ENCODE data around the gene KRT80. TPM values are rescaled to one million over a fixed set of nuclear protein-coding genes. Genes with fewer than 3 reads are reported as not detected.

Gene KRT80
- total RNA-seq, 1 donor from 2014 or later = not detected

DNA sequence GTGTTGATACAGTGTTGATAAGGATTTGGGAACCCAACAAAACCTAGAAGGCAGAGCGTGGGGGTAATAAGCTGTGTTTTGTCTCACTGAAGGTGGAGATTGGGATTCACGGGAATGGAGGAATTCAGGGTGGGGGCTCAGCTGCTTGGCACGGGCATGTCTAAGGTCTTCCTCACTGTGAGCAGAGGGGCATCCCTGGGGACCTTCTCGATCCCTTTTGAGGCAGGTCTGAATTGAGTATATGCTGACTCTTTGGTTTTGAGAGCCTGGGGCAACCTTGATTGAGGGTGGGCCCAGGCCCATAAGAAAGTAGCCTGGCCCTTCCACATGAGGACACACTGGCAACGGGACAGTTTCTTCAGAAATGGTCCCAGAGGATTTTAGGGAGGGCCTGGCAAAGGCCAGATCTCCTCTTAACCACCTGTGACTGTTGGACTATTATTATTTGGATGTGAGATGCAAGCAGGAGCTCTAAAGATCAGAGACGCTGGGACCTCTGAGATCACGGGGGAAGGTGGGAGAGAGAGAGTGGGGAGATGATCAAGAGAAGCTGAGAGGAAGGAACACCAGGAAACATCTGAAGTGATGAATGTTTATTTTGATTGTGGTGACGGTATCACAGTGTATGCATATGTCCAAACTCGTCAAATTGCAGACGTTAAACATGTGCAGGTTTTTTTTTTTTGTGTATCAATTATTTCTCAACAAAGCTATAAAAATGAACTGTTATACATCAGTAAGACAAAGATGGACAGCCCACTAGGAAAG lies 63.9 kb downstream of the KRT80 start:
- no peak for DNase-seq (ENCODE audit: missing footprints)
- no peak for ATAC-seq
- intact Hi-C loops (cut with DNase I) = loop anchor here (2.0 kb wide), 1 partner anchor 95 kb away; no protein-coding TSS in a partner anchor

DNA sequence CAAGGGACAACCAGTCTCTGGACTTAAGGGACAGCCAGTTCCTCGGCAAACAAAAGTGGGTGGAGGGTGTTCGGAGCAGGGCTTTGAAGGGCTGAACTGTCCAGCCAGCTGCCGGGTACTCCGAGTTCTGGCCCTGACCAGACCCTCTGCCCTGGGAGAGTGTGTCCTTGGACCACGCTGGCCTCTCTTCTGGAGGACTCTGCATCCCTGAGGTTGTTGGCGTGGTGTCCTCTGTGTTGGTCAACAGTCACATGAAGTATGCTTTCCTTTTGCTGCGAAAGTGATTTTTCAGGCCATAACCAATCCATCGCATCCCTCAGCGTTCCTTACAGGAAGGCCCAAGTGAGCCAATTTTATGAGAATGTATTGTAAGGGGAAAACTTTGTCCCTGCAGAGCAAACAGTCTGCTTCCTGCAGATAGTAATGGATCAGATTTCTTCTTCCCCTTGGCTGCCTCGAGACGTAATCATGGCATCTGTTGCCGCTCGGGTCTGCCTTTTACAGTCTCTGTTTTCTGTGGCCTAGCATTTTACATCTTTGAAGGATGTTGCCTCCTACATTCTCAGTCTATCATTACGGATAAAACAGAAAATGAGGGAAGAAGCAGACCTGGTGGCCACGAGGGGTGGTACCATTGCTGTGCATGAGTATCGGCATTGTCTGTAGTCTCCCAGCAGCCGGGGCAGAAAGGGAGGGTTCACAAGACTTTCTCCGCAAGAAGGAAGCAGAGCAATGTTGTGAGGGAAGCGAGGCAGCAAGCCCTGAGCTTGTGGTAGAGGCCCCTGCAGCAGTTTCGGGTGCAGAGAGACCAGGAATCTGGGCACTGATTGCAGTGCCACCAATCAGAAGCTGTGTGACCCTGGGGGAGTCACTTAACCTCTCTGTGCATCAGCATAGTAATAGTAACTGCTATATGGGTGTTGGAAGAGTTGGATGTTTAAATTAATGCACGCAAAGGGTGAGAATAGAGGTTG lies 64.9 kb downstream of the KRT80 start:
- no peak for DNase-seq (ENCODE audit: missing footprints)
- ATAC-seq = peak; percentile 75
- intact Hi-C loops (cut with DNase I) = loop anchor here (1.0 to 2.0 kb wide), 2 partner anchors 20 to 94 kb away; no protein-coding TSS in a partner anchor

DNA sequence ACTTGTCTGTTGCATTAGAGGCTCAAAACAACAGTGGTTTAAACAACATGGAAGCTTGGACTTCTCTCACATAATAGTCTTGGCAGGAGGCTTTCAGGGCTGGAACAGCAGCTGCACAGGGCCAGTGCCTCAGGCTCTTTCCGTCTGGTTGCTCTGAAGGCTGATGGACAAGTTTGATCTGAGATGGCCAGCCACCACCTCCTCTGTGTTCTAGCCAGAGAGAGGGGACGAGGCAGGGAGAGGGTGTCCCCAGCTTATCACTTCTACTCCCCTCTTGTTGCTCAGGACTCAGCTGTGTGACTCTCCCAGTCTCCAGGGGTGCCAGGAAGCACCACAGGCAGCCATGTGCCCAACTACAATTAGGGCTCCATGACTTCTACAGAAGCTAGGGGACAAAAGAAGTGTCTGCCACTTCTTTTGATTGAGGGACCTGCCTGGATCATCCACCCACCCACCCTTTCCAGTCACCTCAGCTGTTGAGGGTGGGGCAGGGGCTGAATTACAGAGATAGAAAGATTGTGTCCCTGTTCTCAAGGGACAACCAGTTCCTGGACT lies 65.7 kb downstream of the KRT80 start:
- ATAC-seq = no peak
- DNase-seq (ENCODE audit: missing footprints) = no peak
- intact Hi-C loops (cut with DNase I) = loop anchor here (1.0 to 2.0 kb wide), 2 partner anchors 21 to 93 kb away; no protein-coding TSS in a partner anchor

DNA sequence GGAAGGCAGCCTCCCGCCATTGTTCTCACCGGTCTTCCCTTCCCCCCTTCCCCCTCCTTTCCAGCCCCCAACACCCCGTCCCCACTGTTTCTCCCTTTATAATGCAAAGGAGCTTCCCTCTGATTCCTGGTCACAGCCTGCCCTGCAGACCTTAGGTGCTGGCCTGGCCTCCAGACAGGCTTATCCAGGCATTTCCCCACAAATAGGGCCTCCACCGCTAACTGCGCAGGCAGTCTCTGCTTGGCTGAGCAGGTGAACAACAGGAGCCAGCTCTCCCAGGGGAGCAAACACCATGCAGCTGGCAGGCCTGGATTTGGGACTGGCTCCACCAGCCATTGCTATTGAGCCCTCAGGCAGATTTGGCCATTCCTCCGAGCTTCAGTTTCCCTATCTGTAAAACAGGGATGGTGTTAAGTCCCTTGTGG lies 66.3 kb downstream of the KRT80 start:
- ATAC-seq = no peak
- intact Hi-C loops (cut with DNase I) = no loop called here
- no peak for DNase-seq (ENCODE audit: missing footprints)

DNA sequence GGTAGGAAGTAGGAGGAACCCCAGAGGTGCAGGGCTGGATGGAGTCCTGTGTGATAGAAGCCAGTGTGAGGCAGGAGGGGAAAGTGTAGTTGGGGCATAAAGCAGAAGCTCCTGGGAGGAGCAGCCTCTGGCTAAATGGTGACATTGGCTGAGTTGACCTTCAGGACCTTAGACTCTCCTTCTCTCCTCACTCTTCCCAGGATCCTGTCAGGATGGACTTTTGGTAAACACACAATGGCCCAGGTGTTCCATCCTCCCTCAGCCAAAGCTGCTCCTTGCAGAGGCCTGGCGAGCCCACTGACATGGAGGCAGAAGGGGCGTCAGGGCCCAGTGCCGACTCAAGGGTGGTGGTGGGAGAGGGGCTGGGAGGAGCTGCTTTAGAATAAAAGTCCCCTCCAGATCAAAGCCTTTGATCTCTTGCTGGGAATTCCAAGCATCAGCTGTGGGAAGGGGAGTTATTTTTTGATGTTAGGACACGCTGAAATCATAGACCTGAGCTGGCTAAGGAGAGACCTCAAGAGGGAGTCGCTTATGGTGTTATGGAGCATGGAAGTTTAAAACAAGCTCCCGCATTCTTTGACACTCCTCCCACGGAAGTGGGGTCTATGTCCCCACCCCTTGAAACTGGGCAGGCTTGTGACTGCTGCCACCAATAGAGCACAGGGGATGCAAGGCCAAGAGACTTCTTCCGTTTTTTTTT lies 68.2 kb downstream of the KRT80 start:
- ATAC-seq (no peak), DNase-seq (ENCODE audit: missing footprints) (no peak)
- intact Hi-C loops (cut with DNase I) = loop anchor here (5.0 kb wide), 1 partner anchor 121 kb away; no protein-coding TSS in a partner anchor

DNA sequence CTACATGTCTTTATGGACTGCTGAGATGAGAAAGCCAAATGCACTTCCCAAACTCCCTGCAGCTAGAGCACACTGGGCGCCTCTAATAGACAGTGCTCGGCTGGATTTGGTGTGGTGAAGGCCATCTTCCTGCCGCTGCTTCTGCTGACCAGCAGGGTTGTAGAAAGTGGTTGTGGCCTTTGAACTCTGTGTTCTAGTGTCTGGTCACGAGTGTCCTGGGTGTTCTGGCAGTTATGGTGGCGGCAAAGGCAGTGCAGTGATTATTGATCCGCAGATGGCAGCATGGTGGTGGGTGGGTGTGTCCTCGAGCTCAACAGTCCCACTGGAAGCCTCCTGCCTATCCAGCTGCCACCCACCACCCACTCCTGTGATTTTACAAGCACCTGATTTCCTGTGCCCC lies 68.9 kb downstream of the KRT80 start:
- intact Hi-C loops (cut with DNase I) = loop anchor here (5.0 kb wide), 1 partner anchor 121 kb away; no protein-coding TSS in a partner anchor
- no peak for ATAC-seq
- DNase-seq (ENCODE audit: missing footprints) = no peak

DNA sequence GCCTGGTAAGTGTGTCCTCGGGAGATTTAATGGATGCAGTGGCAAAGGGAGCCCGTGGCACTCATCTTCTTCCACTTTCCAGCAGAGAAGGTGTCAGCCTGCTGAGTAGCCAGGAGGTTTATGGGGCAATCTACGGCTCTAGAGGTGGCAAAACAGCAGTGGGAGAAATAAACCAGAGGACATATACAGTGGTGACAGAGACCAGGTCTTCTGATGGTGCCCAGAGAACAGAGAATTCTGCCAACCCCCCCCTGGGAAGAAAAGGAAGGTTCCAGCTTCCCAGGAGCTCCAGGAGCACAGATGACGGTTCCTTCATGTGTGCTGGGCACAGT lies 69.3 kb downstream of the KRT80 start:
- intact Hi-C loops (cut with DNase I) = loop anchor here (5.0 kb wide), 1 partner anchor 120 kb away; no protein-coding TSS in a partner anchor
- DNase-seq (ENCODE audit: missing footprints) = no peak
- no peak for ATAC-seq

DNA sequence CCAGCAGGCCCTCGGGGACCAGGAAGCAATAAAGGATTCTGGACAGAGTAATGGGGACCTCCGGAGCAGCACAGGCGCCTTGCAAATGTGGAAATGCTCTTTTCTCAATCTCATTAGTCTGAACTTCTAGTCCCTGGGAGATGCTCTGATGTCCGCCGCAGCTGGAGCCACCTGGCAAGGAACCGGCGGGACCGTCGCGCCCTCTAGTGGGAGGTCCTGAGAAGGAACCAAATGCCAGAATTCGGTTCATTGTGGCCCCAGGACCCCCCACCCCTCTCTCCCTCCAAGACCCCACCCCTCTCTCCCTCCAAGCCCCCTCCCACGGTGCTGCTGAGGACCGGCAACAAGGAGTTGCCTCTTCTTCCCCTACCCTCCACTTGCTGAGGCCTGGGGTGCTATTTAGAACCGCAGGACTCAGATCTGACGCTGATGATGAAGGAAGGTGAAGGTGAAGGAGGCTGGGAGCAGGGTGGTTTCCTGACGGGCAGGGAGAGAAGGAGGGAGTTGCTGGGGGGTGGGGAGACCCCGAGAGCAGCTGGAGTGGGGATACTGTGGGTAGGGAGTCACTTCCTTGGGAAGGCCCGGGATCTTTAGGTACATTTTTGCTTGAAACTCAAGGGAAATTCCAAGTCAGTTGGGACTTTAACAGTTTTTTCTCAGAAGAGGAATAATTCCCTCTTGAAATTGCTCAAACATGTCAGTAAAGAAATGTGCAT lies 69.8 kb downstream of the KRT80 start:
- DNase-seq (ENCODE audit: missing footprints) (peak; percentile 87), ATAC-seq (peak; percentile 32)
- intact Hi-C loops (cut with DNase I) = loop anchor here (2.0 to 5.0 kb wide), 2 partner anchors 39 to 120 kb away; no protein-coding TSS in a partner anchor

DNA sequence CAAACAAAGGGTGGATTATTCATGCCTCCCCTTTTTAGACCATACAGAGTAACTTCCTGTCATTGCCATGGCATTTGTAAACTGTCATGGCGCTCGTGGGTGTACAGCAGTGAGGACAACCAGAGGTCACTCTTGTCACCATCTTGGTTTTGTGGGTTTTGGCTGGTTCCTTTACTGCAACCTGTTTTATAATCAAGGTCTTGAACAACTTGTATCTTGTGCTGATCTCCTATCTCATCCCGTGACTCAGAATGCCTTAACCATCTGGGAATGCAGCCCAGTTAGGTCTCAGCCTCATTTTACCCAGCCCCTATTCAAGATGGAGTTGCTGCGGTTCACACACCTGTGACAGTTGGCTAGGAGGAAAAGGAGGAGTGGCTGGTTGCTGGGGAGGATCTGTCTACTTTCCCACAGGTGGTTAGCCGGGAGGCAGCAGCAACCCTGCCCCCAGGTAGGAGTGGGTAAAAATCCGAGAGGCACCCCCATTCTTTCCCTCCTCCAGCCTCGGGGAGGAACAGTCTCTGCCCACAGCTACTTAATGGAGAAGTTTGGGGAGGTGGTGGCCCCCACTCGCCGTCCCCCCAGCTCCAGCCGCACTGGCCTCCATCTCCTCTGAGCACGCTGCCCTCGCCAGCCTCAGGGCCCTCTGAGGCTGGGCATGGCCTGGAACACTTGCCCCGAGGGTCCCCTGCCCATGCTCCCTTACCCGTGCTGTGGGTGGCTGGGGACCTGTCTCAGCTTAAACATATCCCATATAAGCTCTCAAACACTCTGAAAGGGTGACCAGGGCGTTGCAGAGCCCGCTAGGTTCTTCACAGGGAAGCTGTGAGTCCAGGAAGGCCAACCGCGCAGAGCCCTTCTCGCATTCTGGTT lies 70.6 kb downstream of the KRT80 start:
- ATAC-seq = peak; percentile 15
- no peak for DNase-seq (ENCODE audit: missing footprints)
- intact Hi-C loops (cut with DNase I) = loop anchor here (2.0 to 5.0 kb wide), 2 partner anchors 38 to 119 kb away; no protein-coding TSS in a partner anchor

DNA sequence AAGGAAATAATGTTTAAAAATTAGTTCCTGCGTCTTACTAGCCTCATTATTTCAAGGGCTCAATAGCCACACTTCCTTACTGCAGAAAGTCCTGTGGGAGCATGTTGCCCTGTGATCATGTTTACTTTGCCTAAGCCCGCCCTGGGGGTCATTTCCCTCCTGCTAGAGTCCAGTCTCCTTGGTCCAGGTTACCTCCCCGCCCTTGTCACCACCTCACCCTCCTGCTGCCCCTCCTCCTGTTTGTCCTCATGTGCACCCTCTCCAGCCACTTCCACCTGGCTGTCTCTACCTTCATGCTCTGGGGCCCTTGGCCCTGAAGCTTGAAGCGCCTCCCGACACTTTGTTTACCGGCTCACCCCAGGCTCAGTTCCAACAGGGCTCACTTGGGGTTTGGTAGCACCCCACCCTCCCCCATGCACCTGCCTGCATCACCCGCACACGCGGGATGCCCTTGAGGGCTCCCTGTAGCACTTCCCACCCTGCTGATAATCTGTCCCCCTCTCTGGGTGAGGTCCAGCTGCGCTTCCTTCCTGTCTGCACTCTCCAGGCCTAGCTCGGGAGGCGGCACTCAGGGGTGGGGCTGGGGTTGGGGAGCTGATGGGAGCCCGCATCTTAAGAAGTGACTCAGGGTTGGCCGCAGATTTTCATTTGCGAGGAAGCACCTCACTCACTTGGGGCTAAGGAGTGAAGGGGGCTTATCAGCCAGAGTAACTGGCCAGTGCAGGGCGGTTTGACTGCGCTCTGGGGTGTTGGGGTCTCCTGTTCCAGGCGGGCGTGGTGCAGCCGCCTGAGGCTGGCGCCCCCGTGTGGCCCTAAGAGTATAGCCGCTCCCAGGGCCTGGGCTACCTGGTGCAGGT lies 72.2 kb downstream of the KRT80 start:
- DNase-seq (ENCODE audit: missing footprints) (no peak), ATAC-seq (peak; percentile 34)
- intact Hi-C loops (cut with DNase I) = loop anchor here (2.0 to 5.0 kb wide), 3 partner anchors 37 to 117 kb away; no protein-coding TSS in a partner anchor

Other genes with a start within 250 kb of the KRT80 start
- 10.8 TPM for gene ACVR1B, start 240.3 kb downstream of the KRT80 start, total RNA-seq
- 20.3 TPM for gene TAMALIN, start 185.1 kb downstream of the KRT80 start, total RNA-seq
- 40.6 TPM for gene NR4A1, start 140.6 kb downstream of the KRT80 start, total RNA-seq
- 24.9 TPM for gene ATG101, start 122.0 kb downstream of the KRT80 start, total RNA-seq
- 0.16 TPM for gene SMIM41, start 112.3 kb downstream of the KRT80 start, total RNA-seq
- gene KRT7, start 41.2 kb upstream of the KRT80 start, total RNA-seq = not detected
- gene KRT86, start 82.6 kb upstream of the KRT80 start, total RNA-seq = not detected
- not detected for gene KRT81, start 99.5 kb upstream of the KRT80 start, total RNA-seq
- gene KRT83, start 129.4 kb upstream of the KRT80 start, total RNA-seq = not detected
- not detected for gene KRT85, start 175.5 kb upstream of the KRT80 start, total RNA-seq
- not detected for gene KRT84, start 193.6 kb upstream of the KRT80 start, total RNA-seq
- gene KRT82, start 214.3 kb upstream of the KRT80 start, total RNA-seq = not detected
- not detected for gene KRT75, start 242.4 kb upstream of the KRT80 start, total RNA-seq